Measurements from ENCODE around the gene MTUS2.

The MTUS2 gene

GRCh38 chr13:28820099-28821051, at the start of gene MTUS2:
Gene MTUS2 (plus strand): TSS chr13:28820339.
- DNase-seq: no peak

- DNase-seq: no peak
Observed at GRCh38 chr13:28778308-28779215, 41.6 kb upstream of the MTUS2 start.

DNA sequence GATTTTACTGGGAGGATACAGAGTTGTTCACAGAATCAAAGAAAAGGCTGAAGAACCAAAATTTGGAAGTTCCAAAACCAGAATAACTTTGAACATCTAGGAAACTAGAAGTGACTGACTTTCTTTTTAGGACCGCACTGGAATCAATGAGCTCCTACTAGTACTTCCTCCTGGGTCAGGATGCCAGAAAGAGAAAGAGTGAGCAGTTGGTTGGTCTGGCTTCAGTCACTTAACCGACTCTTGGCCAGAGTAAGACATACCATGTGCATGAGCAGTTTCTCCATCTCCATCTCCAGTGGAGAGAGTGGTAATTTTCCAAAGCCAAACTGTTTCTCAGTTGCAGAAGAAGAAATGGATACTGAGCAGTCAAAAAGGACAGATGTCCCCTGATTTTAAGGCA, 27.1 kb upstream of the MTUS2 start:
- DNase-seq: peak; percentile 77

- DNase-seq: no peak
Observed at GRCh38 chr13:28794396-28794795, 25.7 kb upstream of the MTUS2 start.

DNA sequence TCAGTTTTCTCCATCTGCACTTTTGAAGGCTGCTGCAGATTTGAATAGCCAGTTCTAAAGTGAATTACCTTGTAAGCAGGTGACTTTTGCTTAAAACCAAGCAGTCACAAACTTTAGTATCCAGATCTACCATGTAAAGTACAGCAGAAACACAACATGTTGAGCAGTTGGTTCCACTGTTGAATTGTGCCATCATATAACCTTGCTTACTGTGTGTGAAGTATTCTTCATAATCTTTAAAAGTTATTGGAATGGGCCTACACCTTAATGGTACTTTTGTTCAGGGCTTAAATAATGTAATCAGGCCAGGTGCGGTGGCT, 23.2 kb upstream of the MTUS2 start:
- DNase-seq: no peak

- DNase-seq: peak; percentile 19
Observed at GRCh38 chr13:28805193-28805819, 14.8 kb upstream of the MTUS2 start.

GRCh38 chr13:28817204-28817603, 2.9 kb upstream of the MTUS2 start:
- no peak for DNase-seq

GRCh38 chr13:28819046-28819730, 951 bp upstream of the MTUS2 start:
- peak; percentile 76 for DNase-seq

GRCh38 chr13:28819735-28820098, 422 bp upstream of the MTUS2 start:
- DNase-seq: peak; percentile 57

- DNase-seq: no peak
Observed at GRCh38 chr13:28822151-28822550, 2.0 kb downstream of the MTUS2 start.

DNA sequence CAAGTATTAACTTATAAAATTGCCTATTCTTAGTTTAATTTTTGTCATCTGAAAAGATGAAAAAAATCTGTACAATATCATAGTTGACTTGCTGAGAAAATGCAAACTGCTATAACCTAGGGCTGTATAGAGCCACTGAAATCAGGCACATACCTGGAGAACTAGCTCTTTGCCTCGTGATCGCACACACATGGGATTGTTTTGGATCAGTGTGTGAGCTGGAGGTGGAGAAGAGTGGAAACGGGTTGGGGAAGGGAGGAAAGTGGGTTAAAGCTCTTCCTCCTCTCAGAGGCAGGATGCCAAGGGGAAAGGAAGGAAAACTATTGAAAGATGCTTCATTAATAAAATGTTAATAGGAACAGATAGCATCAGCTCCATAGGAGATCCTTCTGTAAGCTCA, 2.7 kb downstream of the MTUS2 start:
- DNase-seq: no peak

DNA sequence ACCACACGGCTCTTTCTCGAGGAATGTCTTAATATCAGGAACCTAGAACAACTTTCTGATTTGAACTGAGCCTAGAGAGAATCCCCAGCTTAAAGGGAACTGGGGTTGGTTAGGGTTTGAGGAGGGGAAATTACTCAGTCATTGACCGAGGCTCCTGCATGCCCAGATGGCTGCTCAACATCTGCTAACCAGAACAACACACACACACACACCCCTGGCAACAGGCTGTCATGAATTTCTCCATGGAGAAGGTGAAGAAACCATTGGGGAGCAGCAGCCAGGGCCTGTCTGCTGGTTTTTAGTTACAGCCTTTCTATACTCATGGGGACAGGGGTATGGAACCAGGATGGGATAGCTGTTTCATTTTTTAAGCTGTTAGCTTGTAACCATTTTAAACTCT, 5.2 kb downstream of the MTUS2 start:
- DNase-seq: no peak

GRCh38 chr13:28826368-28826767, 6.2 kb downstream of the MTUS2 start:
- DNase-seq: no peak

- DNase-seq: no peak
Observed at GRCh38 chr13:28830580-28830979, 10.4 kb downstream of the MTUS2 start.

GRCh38 chr13:28831117-28831516, 11.0 kb downstream of the MTUS2 start:
- no peak for DNase-seq

- DNase-seq: no peak
Observed at GRCh38 chr13:28837111-28837510, 17.0 kb downstream of the MTUS2 start.

GRCh38 chr13:28843639-28844038, 23.5 kb downstream of the MTUS2 start:
- no peak for DNase-seq

- DNase-seq: no peak
Observed at GRCh38 chr13:28849441-28849840, 29.3 kb downstream of the MTUS2 start.

DNA sequence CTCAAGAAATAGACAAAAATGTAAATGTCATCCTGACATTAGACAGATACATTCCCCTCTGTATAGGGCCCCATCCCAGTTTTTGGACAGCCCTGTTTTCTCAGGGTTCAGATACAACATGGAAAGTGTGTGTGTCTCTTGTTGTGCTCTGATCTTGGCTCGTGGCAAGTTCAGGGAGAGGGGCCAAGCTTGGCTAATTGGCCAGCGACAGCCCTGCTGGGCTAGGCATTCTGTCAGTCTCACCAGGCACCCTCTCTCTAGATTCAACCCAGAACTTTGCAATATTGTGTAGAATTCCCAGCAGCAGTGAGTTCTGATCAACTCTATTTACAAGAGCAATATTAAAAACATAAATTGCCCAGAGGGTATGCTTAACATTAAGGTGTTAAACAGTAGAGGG, 30.1 kb downstream of the MTUS2 start:
- DNase-seq: no peak

DNA sequence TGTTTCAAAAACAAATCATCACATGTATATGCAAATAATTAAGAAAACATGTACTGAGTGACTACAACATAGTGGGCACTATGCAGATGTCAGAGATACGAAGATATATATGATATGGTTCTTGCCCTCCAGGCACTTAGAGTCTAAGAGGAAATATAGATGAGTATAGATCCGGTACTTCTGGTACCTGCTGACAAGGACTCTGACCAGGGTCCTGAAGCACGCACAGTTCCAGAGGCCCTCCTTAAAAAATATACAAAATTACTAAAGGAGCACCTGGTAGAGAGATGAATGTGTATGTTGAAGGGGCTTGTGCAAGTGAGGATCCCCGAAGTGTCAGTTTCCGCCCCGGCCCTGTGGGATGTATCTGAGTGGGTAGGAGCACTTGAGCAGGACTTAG, 31.3 kb downstream of the MTUS2 start:
- DNase-seq: no peak

GRCh38 chr13:28854657-28855056, 34.5 kb downstream of the MTUS2 start:
- peak; percentile 3 for DNase-seq

- DNase-seq: no peak
Observed at GRCh38 chr13:28856287-28856686, 36.1 kb downstream of the MTUS2 start.

GRCh38 chr13:28859069-28859468, 38.9 kb downstream of the MTUS2 start:
- no peak for DNase-seq
